Fibroblast of the aortic adventitia (primary cell): ENCODE results near the gene RFLNA. TPM values are rescaled to one million over a fixed set of nuclear protein-coding genes. Genes with fewer than 3 reads are reported as not detected.

ENCODE experiments used
- DNase-seq: peaks from one replicate; pipeline ENCODE4 v3.0.0-alpha.2; 2010; ENCODE audit warnings: low read depth
- H3K4me3 ChIP-seq: 2 replicates; pipeline ENCODE4 v1.5.1; 2011; ENCODE audit warnings: low read depth, mild to moderate bottlenecking, control low read depth, low read length, moderate library complexity
- CTCF ChIP-seq: IDR thresholded peaks from 2 replicates; pipeline ENCODE4 v1.5.1; 2011; ENCODE audit warnings: mild to moderate bottlenecking, low read length, control low read depth, inconsistent platforms; ENCODE audit not compliant: insufficient read depth
- total RNA-seq: library from RNA; depleted of rRNA; stranded (reverse); fragments of >200 nt; gene quantifications from 2 replicates; pipeline ENCODE4 v1.2.3, GENCODE V29; 2012; ENCODE audit warnings: low replicate concordance

The RFLNA gene
- total RNA-seq, 1 donor, result 0.45 TPM

GRCh38 chr12:124281309-124281708 is 13.6 kb upstream of the RFLNA start:
- no peak overlapping the region for H3K4me3 ChIP-seq
- TF ChIP-seq CTCF, result no peak
- DNase-seq, result no peak

- TF ChIP-seq CTCF, result no peak
- no peak overlapping the region for H3K4me3 ChIP-seq
- no peak for DNase-seq
Measured at GRCh38 chr12:124282287-124282686, 12.6 kb upstream of the RFLNA start.

GRCh38 chr12:124283326-124283725 is 11.6 kb upstream of the RFLNA start:
- no peak overlapping the region for H3K4me3 ChIP-seq
- DNase-seq, result no peak
- no peak for TF ChIP-seq CTCF

- H3K4me3 ChIP-seq, result no peak overlapping the region
- no peak for DNase-seq
- TF ChIP-seq CTCF, result no peak
Measured at GRCh38 chr12:124284368-124284767, 10.5 kb upstream of the RFLNA start.

- no peak for DNase-seq
- TF ChIP-seq CTCF, result no peak
- H3K4me3 ChIP-seq, result no peak overlapping the region
Measured at GRCh38 chr12:124286414-124286813, 8.5 kb upstream of the RFLNA start.

GRCh38 chr12:124286971-124287370 is 7.9 kb upstream of the RFLNA start:
- no peak for TF ChIP-seq CTCF
- DNase-seq, result no peak

GRCh38 chr12:124289634-124290600 is 5.0 kb upstream of the RFLNA start:
- no peak overlapping the region for H3K4me3 ChIP-seq
- no peak for TF ChIP-seq CTCF
- no peak for DNase-seq

More at GRCh38 chr12:124286971-124287370, 7.9 kb upstream of the RFLNA start:
- H3K4me3 ChIP-seq, result no peak overlapping the region
